Neural cell (in vitro differentiated cells): ENCODE measurements around the gene COG7.

ENCODE experiments used
- EP300 ChIP-seq: fragments of 450-650 bp; conservative IDR thresholded peaks from 2 replicates; pipeline ENCODE4 v1.6.1; 2014; ENCODE audit warnings: antibody characterized with exemption, mild to moderate bottlenecking, moderate library complexity; ENCODE audit not compliant: poor library complexity, severe bottlenecking
- EZH2 ChIP-seq: fragments of 200-600, 300-800 bp; shearing (Covaris generic), sonication (generic); IDR thresholded peaks from 2 replicates; pipeline ENCODE4 v1.6.1; 2014; ENCODE audit warnings: antibody characterized with exemption, low read length, borderline replicate concordance, mild to moderate bottlenecking; ENCODE audit not compliant: insufficient read depth, poor library complexity, severe bottlenecking
- POLR2AphosphoS5 ChIP-seq: IDR thresholded peaks from 2 replicates; pipeline ENCODE4 v1.6.1; 2012
- SMC3 ChIP-seq: fragments of 450-650 bp; conservative IDR thresholded peaks from 2 replicates; pipeline ENCODE4 v1.6.1; 2014; ENCODE audit warnings: antibody characterized with exemption, mild to moderate bottlenecking, moderate library complexity; ENCODE audit not compliant: poor library complexity
- TAF1 ChIP-seq: IDR thresholded peaks from 2 replicates; pipeline ENCODE4 v1.6.1; 2012; ENCODE audit warnings: low read depth
- TF ChIP-seq, protein P1 (sequence below): fragments of 450-650 bp; IDR thresholded peaks from 2 replicates; pipeline ENCODE4 v1.5.1; 2014; ENCODE audit warnings: antibody characterized with exemption, mild to moderate bottlenecking, moderate library complexity; ENCODE audit not compliant: poor library complexity, severe bottlenecking
- TF ChIP-seq, protein P2 (sequence below): IDR thresholded peaks from 2 replicates; pipeline ENCODE4 v1.6.1; 2012; ENCODE audit warnings: borderline replicate concordance

DNA sequence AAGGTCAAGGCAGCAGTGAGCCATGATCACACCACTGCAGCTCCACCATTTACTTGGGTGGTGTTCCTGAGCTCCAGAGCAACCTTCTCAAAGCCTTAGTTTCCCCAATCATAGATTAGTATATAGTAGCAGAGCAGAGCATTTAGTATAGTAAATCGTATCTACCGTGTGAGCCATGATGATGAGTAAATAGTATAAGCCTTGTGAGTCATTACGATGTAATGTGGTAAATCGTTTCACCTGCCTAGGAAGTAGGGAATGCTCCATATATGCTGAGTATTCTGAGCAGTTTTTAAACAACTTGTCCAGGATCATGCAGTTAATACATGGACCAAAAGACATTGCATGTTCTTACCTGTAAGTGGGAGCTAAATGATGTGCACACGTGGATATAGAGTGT, 84.5 kb downstream of the COG7 start:
- TF ChIP-seq, protein P1, sequence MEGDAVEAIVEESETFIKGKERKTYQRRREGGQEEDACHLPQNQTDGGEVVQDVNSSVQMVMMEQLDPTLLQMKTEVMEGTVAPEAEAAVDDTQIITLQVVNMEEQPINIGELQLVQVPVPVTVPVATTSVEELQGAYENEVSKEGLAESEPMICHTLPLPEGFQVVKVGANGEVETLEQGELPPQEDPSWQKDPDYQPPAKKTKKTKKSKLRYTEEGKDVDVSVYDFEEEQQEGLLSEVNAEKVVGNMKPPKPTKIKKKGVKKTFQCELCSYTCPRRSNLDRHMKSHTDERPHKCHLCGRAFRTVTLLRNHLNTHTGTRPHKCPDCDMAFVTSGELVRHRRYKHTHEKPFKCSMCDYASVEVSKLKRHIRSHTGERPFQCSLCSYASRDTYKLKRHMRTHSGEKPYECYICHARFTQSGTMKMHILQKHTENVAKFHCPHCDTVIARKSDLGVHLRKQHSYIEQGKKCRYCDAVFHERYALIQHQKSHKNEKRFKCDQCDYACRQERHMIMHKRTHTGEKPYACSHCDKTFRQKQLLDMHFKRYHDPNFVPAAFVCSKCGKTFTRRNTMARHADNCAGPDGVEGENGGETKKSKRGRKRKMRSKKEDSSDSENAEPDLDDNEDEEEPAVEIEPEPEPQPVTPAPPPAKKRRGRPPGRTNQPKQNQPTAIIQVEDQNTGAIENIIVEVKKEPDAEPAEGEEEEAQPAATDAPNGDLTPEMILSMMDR: no peak
- TF ChIP-seq EP300 (no peak), EZH2 (no peak), SMC3 (no peak), POLR2AphosphoS5 (no peak), TAF1 (no peak)
- TF ChIP-seq, protein P2, sequence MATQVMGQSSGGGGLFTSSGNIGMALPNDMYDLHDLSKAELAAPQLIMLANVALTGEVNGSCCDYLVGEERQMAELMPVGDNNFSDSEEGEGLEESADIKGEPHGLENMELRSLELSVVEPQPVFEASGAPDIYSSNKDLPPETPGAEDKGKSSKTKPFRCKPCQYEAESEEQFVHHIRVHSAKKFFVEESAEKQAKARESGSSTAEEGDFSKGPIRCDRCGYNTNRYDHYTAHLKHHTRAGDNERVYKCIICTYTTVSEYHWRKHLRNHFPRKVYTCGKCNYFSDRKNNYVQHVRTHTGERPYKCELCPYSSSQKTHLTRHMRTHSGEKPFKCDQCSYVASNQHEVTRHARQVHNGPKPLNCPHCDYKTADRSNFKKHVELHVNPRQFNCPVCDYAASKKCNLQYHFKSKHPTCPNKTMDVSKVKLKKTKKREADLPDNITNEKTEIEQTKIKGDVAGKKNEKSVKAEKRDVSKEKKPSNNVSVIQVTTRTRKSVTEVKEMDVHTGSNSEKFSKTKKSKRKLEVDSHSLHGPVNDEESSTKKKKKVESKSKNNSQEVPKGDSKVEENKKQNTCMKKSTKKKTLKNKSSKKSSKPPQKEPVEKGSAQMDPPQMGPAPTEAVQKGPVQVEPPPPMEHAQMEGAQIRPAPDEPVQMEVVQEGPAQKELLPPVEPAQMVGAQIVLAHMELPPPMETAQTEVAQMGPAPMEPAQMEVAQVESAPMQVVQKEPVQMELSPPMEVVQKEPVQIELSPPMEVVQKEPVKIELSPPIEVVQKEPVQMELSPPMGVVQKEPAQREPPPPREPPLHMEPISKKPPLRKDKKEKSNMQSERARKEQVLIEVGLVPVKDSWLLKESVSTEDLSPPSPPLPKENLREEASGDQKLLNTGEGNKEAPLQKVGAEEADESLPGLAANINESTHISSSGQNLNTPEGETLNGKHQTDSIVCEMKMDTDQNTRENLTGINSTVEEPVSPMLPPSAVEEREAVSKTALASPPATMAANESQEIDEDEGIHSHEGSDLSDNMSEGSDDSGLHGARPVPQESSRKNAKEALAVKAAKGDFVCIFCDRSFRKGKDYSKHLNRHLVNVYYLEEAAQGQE: no peak
